Immature natural killer cell (primary cell): ENCODE measurements around the gene KANSL3. TPM values are rescaled to one million over a fixed set of nuclear protein-coding genes. Genes with fewer than 3 reads are reported as not detected.
"Not testable (repeated sequence)": the region's sequence is repeated elsewhere in the genome, so short reads cannot be mapped to it uniquely, and the experiment has no call there.

Experiments
- DNase-seq, 3 donors: peaks; one replicate each; pipeline ENCODE4 v3.0.0; 2022; ENCODE audit warnings: mixed read lengths in 1 of 3
- H3K27ac Mint-ChIP-seq, 6 donors: one replicate each; pipeline ENCODE4 v1.8.0; 2020; ENCODE audit warnings: mixed read lengths in 6 of 6, mild to moderate bottlenecking in 5 of 6, inconsistent platforms in 4 of 6, moderate library complexity in 3 of 6
- H3K27me3 Mint-ChIP-seq, 3 donors: one replicate each; pipeline ENCODE4 v1.8.0; 2020 to 2021; ENCODE audit warnings: low read depth in 3 of 3, mild to moderate bottlenecking in 3 of 3, mixed read lengths in 3 of 3, moderate library complexity in 3 of 3, inconsistent platforms in 1 of 3
- H3K36me3 Mint-ChIP-seq, 3 donors: one replicate each; pipeline ENCODE4 v1.8.0; 2020; ENCODE audit warnings: mixed read lengths in 3 of 3, inconsistent platforms in 2 of 3, mild to moderate bottlenecking in 2 of 3
- H3K4me1 Mint-ChIP-seq, 2 donors: one replicate each; pipeline ENCODE4 v1.8.0; 2020; ENCODE audit warnings: inconsistent platforms in 2 of 2, mild to moderate bottlenecking in 2 of 2, mixed read lengths in 2 of 2, moderate library complexity in 1 of 2
- H3K4me3 Mint-ChIP-seq, 5 donors: one replicate each; pipeline ENCODE4 v1.8.0; 2020; ENCODE audit warnings: mild to moderate bottlenecking in 5 of 5, mixed read lengths in 5 of 5, inconsistent platforms in 3 of 5, moderate library complexity in 3 of 5
- H3K9me3 Mint-ChIP-seq, 6 donors: one replicate each; pipeline ENCODE4 v1.8.0; 2020; ENCODE audit warnings: mild to moderate bottlenecking in 6 of 6, mixed read lengths in 6 of 6, inconsistent platforms in 4 of 6, moderate library complexity in 3 of 6
- polyA plus RNA-seq, 3 donors: library from polyadenylated mRNA; unstranded; fragments of 300-500 nt; fragmentation: Illumina TruSeq; gene quantifications; one replicate each; pipeline ENCODE4 v1.2.3, GENCODE V29; 2021

KANSL3 gene
- polyA plus RNA-seq, 3 donors from 2014 or later: 8.2 to 22.2 (median 9.9) TPM

DNA sequence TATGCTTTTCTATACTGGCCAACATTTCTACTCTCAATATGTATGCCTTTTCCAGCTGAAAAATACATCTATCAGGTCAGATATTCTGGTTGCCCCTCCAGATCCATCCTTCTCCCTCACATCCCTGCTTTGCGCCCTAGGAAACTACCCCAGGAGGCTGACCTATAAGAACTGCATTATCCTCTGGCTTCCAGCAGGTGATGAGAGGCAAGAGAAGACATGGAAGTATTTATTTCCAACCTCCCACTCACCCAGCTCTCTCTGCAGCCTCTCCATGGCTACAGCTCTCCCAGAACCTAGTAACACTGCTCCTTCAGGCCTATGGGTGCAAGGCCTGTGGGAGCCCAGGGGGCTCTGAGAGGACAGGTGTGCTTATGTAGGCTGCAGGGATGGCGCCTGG, 58.7 kb downstream of the KANSL3 start:
- Mint-ChIP-seq H3K4me3 (no peak overlapping the region), H3K4me1 (no peaks in the 10 kb centered on the region), H3K9me3 (no peaks in the 10 kb centered on the region), H3K27me3 (no peaks in the 10 kb centered on the region), H3K27ac (no peak overlapping the region), H3K36me3 (peaks cover 0 to 4% (median under 1%) of the 10 kb centered on the region in 3 donors)
- DNase-seq: no peak

DNA sequence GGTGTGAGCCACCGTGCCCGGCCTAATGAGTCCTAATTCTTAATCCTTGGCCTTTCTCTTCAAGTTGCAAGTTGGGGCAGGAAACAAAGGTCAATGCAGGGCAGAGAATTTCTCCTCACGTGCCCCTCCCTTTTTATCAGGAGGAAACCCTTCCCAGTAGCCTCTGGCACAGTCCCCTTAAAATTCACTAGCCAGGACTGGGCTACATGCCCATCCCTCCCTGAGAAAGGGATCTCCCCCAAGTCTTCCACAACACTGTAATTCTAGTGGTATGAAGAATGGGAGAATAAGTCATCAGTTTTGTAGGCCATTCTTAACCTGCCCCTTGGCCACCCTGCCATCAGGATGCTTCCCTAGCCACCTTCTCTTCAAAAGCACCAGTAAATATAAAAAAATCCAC, 59.4 kb downstream of the KANSL3 start:
- Mint-ChIP-seq H3K4me3 (no peak overlapping the region), H3K9me3 (no peaks in the 10 kb centered on the region), H3K27me3 (no peaks in the 10 kb centered on the region), H3K4me1 (no peaks in the 10 kb centered on the region), H3K27ac (no peak overlapping the region), H3K36me3 (peaks cover 0 to 4% (median 0%) of the 10 kb centered on the region in 3 donors)
- DNase-seq: no peak

DNA sequence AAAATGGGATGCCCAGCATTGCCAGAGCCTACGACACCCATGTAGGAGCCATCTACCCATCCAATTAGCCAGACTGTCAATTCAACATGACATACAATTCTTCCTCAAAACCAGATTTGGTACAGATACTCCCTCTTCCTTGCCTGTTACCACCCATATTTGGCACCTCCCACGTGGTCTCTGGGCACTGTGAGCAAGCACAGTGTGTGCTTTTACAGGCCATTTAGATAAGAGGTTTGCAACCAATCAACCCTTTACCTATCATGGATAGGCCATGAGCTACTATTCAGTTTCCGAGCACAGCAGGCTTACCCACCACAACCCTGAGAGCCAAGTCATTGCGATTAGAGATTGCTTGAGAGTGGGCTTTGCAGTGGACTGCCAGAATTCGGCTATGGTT, 60.6 kb downstream of the KANSL3 start:
- no peaks in the 10 kb centered on the region for H3K9me3 Mint-ChIP-seq
- no peak overlapping the region for H3K27ac Mint-ChIP-seq
- H3K4me1 Mint-ChIP-seq: no peaks in the 10 kb centered on the region
- H3K4me3 Mint-ChIP-seq: no peak overlapping the region
- H3K36me3 Mint-ChIP-seq: peaks cover 0 to 3% (median 0%) of the 10 kb centered on the region in 3 donors
- H3K27me3 Mint-ChIP-seq: peaks cover 0 to 2% (median 0%) of the 10 kb centered on the region in 3 donors
- DNase-seq: no peak

DNA sequence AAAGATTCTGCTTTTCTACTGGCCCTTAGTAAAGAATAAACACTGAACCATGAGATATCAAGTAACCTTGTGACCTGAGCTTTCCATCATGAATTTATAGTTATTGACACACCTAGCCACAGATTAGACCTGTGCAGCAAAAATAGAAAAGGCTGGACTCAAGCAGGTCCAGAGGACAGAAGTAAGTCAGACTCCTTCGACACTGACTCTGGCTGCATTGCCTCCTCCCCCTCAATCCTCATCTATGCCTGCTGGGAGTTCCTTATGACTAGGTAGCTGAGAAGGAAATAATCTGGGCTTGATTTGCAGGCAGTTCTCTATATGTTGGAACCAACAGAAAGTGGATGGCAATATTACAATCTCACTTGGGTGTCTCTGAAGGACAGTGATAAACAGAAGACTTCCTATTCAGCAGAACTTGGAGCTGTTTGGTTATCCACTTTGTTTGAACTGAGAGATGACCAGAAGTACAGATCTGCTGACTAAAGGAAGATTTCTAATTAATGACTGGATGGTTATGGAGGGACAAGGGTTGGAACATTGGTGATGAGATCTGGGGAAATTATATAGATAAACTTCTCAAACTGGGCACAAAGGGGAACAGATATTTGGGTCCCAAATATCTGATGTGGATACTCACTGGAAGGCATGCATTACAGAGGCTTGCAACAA, 62.2 kb downstream of the KANSL3 start:
- no peaks in the 10 kb centered on the region for H3K4me1 Mint-ChIP-seq
- no peak overlapping the region for H3K27ac Mint-ChIP-seq
- peaks cover 0 to 4% (median 0%) of the 10 kb centered on the region in 3 donors for H3K36me3 Mint-ChIP-seq
- DNase-seq: no peak
- no peak overlapping the region for H3K4me3 Mint-ChIP-seq
- peaks cover 0 to 2% (median 0%) of the 10 kb centered on the region in 3 donors for H3K27me3 Mint-ChIP-seq
- no peaks in the 10 kb centered on the region for H3K9me3 Mint-ChIP-seq

DNA sequence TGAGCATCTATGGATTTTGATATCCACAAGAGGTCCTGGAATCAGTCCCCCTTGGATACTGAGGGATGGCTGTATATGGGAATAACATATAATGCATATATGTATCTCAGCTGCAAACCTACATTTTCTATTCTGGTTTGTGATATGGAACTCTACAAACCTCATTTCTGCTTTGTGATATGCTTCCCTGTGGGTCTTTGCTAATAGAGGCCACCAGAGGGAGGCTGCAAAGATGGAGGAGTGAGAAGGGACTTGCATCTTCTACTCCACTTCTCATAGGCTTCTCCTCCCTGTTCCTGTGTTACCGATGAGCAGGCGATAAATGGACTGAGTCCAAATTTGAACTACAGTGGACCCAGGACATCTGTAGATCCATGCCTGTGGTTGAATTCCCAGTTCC, 63.7 kb downstream of the KANSL3 start:
- Mint-ChIP-seq H3K4me1 (no peaks in the 10 kb centered on the region), H3K36me3 (peaks cover 0 to 7% (median 0%) of the 10 kb centered on the region in 3 donors), H3K27ac (no peak overlapping the region), H3K27me3 (peaks cover 0 to 2% (median 0%) of the 10 kb centered on the region in 3 donors), H3K4me3 (no peak overlapping the region), H3K9me3 (no peaks in the 10 kb centered on the region)
- no peak for DNase-seq

DNA sequence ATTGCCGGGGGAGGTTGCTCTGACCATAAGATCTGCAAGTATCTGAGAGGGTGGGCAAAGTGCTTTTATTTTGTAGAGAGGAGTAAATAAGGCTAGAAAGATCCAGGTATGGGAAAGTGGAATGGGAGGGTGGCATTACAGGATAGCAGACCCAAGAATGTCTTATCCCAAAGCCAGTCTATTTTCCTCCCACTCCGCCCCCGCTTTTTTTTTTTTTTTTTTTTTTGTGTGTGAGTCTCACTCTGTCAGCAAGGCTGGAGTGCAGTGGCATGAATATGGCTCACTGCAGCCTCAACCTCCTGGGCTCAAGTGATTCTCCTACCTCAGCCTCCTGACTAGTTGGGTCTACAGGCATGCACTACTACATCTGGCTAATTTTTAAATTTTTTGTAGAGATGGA, 70.0 kb downstream of the KANSL3 start:
- H3K27ac Mint-ChIP-seq: no peak overlapping the region
- H3K4me1 Mint-ChIP-seq: no peaks in the 10 kb centered on the region
- H3K27me3 Mint-ChIP-seq: peaks cover 0 to 1% (median 0%) of the 10 kb centered on the region in 3 donors

DNA sequence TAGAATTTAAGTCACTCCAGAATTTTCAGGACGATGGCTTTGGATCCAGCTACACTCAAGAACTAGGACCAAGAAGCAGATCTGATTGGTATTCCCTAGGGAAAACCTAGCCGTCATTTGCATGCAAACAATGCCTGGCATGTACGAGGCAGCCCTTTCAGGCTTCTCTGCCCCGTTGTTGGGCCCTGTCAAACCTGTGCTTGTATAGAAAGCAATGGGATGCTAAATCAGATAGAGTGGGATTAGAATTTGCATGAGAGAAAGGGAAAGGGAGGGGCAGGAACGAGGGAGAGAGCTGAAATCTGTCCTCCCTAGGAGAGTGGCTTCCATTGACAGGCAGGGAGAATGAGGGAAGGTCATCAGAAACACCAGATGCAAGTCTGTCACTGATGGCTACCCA, 73.0 kb downstream of the KANSL3 start:
- no peak overlapping the region for H3K4me3 Mint-ChIP-seq
- peaks cover 0 to 7% (median 3%) of the 10 kb centered on the region in 3 donors for H3K36me3 Mint-ChIP-seq
- H3K9me3 Mint-ChIP-seq: no peaks in the 10 kb centered on the region

More for the DNA sequence above, 70.0 kb downstream of the KANSL3 start:
- peaks cover 0 to 7% (median 0%) of the 10 kb centered on the region in 3 donors for H3K36me3 Mint-ChIP-seq
- no peaks in the 10 kb centered on the region for H3K9me3 Mint-ChIP-seq
- DNase-seq: no peak
- no peak overlapping the region for H3K4me3 Mint-ChIP-seq

DNA sequence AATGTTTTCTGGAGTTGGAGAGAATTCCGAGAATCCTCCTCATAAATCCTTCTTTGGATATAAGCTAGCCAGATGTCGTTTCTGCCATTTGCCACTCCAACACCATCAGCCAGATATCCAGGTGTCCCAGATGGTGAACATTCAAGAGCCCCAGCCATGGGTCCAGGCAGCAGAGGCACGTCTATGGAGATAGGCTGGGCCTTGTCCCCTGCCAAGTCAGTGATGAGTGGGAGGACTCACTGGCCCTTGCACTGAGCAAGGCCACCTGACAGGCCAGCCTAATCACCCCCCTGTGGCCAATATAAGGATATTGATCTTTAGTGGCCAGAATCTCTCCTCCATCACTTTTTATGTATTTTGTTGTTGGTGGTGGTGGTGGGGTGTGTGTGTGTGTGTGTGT, 73.5 kb downstream of the KANSL3 start:
- Mint-ChIP-seq H3K9me3 (no peaks in the 10 kb centered on the region), H3K27ac (no peak overlapping the region), H3K4me3 (no peak overlapping the region), H3K27me3 (peaks cover 0 to 1% (median 0%) of the 10 kb centered on the region in 3 donors), H3K36me3 (peaks cover 0 to 7% (median 1%) of the 10 kb centered on the region in 3 donors), H3K4me1 (no peaks in the 10 kb centered on the region)
- no peak for DNase-seq

More for the DNA sequence above, 73.0 kb downstream of the KANSL3 start:
- no peak for DNase-seq
- Mint-ChIP-seq H3K4me1 (no peaks in the 10 kb centered on the region), H3K27ac (no peak overlapping the region), H3K27me3 (peaks cover 0 to 1% (median 0%) of the 10 kb centered on the region in 3 donors)

DNA sequence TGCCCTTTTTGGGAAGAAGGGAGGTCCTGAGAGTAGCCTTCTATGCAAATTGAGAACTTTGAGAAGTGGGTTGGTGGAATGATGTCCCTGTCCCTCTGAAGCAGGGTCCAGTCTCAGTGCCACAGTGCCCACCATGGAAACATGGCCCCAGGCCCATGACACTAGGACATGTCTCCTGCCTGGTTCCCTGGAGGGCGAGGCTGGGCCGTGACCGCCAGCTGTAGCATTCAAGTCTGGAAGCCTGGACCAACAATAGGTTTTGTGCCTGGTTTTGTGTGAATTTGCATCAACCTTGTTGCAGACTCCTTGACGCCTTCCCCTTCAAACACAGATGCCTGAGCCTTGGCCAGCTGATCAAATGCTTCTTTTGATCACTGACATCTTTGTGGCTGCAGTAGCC, 74.1 kb downstream of the KANSL3 start:
- no peak overlapping the region for H3K4me3 Mint-ChIP-seq
- H3K36me3 Mint-ChIP-seq: peaks cover 0 to 7% (median 0%) of the 10 kb centered on the region in 3 donors
- H3K27ac Mint-ChIP-seq: no peak overlapping the region
- H3K4me1 Mint-ChIP-seq: peaks cover 0 to under 1% of the 10 kb centered on the region in 2 donors
- no peaks in the 10 kb centered on the region for H3K9me3 Mint-ChIP-seq
- peaks cover 0 to 1% (median 0%) of the 10 kb centered on the region in 3 donors for H3K27me3 Mint-ChIP-seq
- no peak for DNase-seq

DNA sequence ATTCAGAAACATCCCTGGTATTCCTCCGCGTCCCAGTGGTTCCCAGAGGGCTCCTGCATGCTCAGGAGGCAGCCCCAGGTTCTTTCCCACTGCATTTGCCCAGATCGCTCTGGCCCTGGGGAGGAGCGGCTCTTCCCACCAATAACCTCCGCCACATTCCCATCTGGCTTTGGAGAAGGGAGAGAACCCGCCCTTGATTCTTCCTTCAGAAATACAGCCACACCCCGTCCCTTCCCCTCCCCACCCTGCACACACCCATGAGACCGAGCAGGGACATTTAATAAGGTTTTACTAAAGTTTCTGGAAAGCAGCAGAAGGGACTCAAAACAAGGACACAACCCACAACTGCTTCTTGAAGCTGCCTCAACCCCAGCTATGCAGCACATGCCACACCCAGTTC, 79.6 kb downstream of the KANSL3 start:
- Mint-ChIP-seq H3K27ac (no peak overlapping the region), H3K9me3 (no peaks in the 10 kb centered on the region), H3K27me3 (peaks cover 0 to 5% (median 0%) of the 10 kb centered on the region in 3 donors), H3K4me1 (peaks cover 12 to 15% of the 10 kb centered on the region in 2 donors), H3K36me3 (peaks cover 0 to 7% (median 0%) of the 10 kb centered on the region in 3 donors), H3K4me3 (no peak overlapping the region)
- DNase-seq: no peak

DNA sequence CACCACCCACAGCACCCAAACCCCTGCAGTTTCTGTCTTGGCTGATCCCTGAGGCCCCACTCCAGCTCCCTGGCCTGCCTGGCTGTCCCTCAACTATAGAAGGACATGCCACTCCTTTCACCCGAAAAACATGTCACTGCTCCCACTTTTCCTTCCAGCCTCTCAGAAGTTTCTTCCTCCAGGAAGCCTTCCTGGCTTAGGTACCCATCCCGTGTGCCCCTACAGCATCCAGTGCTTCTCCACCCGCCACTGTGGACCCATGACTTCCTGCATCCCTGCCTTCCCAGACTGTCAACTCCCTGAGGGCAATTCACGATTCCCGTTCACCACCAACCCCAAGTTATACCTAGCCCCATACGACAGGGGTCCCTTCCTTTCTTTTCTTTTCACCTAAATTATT, 80.1 kb downstream of the KANSL3 start:
- Mint-ChIP-seq H3K4me3 (no peak overlapping the region), H3K9me3 (no peaks in the 10 kb centered on the region), H3K27me3 (peaks cover 0 to 5% (median 2%) of the 10 kb centered on the region in 3 donors), H3K4me1 (peaks cover 16 to 18% of the 10 kb centered on the region in 2 donors), H3K27ac (no peak overlapping the region), H3K36me3 (peaks cover 0 to 7% (median 0%) of the 10 kb centered on the region in 3 donors)
- no peak for DNase-seq

DNA sequence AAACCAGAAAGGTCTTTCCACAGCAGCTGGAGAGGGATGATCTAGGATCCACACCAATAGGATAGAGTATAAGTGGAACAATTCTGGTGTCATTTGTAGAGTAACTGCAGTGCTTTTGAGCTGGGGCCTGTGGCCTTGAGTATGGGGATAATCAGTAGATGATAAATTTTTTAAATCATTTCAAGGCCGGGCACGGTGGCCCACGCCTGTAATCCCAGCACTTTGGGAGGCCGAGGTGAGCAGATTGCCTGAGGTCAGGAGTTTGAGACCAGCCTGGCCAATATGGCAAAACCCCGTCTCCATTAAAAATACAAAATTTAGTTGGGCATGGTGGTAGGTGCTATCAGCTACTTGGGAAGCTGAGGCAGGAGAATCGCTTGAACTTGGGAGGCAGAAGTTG, 80.7 kb downstream of the KANSL3 start:
- H3K27me3 Mint-ChIP-seq, H3K9me3 Mint-ChIP-seq, H3K27ac Mint-ChIP-seq, H3K36me3 Mint-ChIP-seq, DNase-seq, H3K4me3 Mint-ChIP-seq: not testable (repeated sequence)
- peaks cover 20 to 22% of the 10 kb centered on the region in 2 donors for H3K4me1 Mint-ChIP-seq

DNA sequence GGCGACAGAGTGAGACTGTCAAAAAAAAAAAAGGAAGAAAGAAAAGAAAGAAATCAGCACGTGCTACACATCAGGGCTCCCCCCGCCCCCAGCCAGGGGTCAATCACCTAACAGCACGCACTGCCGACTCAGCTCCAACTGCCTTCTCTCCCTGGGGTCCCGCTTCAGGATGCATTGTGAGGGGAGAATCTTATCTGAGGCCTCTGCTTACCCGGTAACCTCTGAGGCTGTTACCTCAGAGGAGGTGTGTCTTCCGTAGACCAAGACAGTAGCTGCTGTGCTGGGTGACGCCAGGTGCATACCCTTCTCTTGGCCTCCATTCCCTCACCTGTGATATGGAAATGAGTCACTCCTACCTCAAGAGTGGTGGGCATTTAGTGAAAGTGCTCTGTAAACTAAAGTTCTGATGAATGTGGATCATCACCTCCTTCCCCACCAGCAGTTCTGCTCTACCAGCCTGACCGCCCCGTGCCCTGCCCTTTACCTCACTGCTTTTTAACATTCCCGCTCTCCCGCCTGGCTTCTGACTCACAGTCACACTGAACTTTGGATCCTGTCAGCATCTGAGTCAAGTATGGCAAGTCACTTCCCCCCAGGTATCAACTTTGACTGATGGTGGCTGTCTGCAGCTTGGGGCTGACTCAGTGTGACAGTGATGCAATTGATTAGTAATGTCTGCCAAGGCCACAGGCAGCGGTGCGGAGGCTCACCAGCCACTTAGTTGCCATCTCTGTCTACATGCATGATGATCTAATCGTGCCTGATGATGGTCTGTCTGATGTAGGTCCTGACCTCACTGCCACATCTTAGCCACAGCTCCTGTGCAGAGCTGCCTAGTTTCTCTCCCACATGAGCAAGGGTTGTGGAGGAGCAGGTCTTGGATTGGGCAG, 81.4 kb downstream of the KANSL3 start:
- H3K4me3 Mint-ChIP-seq: no peak overlapping the region
- H3K36me3 Mint-ChIP-seq: no peaks in the 10 kb centered on the region
- no peak overlapping the region for H3K27ac Mint-ChIP-seq
- peaks cover 0 to 5% (median 2%) of the 10 kb centered on the region in 3 donors for H3K27me3 Mint-ChIP-seq
- no peak for DNase-seq
- H3K4me1 Mint-ChIP-seq: peaks cover 20 to 22% of the 10 kb centered on the region in 2 donors
- H3K9me3 Mint-ChIP-seq: no peaks in the 10 kb centered on the region

DNA sequence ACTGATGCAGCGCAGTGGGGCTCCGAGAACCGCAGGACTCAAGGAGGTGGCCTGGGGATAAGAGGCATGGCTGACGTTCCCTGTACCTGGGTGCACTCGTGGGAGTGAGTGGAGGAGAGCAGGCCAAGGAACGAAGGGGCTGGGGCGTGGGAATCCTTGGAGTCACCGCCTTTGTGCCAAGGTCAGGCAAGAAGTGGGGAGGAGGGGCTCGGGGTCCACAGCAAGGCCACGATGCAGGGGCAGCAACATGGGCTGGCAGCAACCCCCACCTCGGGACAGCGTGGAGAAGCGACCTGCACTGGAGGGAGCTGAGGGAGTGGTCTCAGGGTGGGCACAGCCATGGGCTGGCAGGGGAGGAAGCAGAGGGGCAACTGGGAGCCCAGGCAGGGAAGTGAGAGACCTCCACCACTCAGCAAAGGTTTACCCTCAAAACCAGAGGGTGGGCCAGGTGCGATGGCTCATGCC, 82.9 kb downstream of the KANSL3 start:
- Mint-ChIP-seq H3K36me3 (no peaks in the 10 kb centered on the region), H3K27ac (no peak overlapping the region), H3K9me3 (no peaks in the 10 kb centered on the region), H3K4me3 (no peak overlapping the region), H3K27me3 (peaks cover 0 to 5% (median 2%) of the 10 kb centered on the region in 3 donors), H3K4me1 (peaks cover 20 to 22% of the 10 kb centered on the region in 2 donors)
- no peak for DNase-seq
